Measurements from ENCODE around the gene CMTM6.

- TF ChIP-seq POLR2A (IDR thresholded peaks at IDR 0.05), result no peak
- no peak for TF ChIP-seq CTCF (IDR thresholded peaks at IDR 0.05)
Measured at GRCh38 chr3:32545305-32545704, 42.7 kb upstream of the CMTM6 start.
